A172 (cell line): ENCODE results near the gene CTLA4. TPM values are rescaled to one million over a fixed set of nuclear protein-coding genes. Genes with fewer than 3 reads are reported as not detected.

ENCODE experiments used
- DNase-seq: peaks from one replicate; pipeline ENCODE4 v3.0.0-alpha.2; 2015; ENCODE audit warnings: low spot score
- total RNA-seq: library from RNA; depleted of rRNA; stranded (reverse); fragments of >200 nt; shearing (Covaris generic); gene quantifications from 2 replicates; pipeline ENCODE4 v1.2.3, GENCODE V29; 2014; rRNA removed

Gene CTLA4
- not detected in 2 replicates for total RNA-seq

GRCh38 chr2:203867561-203868200, at the start of gene CTLA4:
CTLA4 (plus strand) TSS chr2:203867771; CDS start chr2:203867943, 172 bp downstream.
- no peak for DNase-seq

GRCh38 chr2:203818656-203819055, 48.9 kb upstream of the CTLA4 start:
- DNase-seq, result no peak

DNA sequence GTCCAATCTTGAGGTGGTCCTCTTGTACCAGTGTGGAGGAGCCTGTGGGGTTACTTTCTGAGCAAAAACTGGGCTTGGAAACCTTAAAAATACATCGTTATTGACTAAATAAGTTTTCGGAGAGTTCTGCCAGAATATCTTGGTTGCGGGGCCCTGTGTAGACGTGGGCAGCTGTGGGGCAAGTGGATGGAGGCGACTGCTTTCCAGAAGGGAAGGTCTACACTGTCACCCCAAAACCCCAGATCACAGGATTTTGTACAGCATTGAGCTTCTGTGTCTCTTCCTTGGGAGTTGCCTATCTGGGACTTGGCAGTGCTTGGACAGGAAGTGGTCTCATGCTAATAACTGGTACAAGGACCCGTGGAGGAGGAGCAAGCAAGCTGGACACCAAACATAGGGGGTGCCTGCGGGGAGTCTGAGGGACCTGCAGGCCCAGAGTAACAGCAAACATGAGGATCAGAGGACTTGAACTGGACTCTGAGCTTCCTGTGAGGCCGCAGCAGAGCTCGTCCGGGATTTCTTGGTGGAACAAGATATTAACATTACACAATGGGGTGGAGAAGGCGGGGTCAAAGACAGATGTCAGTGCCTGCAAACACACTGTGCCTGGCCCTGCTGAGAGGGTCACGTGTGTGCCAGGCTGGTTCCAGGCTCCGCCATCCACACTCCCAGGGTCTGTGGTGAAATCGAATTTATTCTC, 48.0 kb upstream of the CTLA4 start:
- DNase-seq, result no peak

GRCh38 chr2:203820969-203821368, 46.6 kb upstream of the CTLA4 start:
- no peak for DNase-seq

DNA sequence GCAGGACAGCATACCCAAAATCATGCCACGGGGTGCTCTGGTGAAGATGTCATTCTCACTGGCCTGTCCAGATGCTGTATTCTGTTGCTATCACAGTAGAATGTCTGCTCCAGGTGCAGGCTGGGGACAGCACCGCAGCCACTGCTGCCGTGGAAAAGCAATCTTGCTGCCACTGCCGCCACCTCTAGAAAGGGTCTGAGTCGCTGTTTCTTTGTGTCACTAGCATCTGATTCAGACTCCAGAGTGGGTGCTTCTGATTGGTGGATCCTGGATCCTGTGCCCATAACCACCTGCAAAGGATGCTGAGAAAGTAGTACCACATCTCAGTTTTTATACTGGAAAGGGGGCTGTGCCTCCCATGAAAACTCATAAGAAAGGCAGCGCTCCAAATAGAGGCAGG, 45.3 kb upstream of the CTLA4 start:
- no peak for DNase-seq

GRCh38 chr2:203823173-203823572, 44.4 kb upstream of the CTLA4 start:
- no peak for DNase-seq

DNA sequence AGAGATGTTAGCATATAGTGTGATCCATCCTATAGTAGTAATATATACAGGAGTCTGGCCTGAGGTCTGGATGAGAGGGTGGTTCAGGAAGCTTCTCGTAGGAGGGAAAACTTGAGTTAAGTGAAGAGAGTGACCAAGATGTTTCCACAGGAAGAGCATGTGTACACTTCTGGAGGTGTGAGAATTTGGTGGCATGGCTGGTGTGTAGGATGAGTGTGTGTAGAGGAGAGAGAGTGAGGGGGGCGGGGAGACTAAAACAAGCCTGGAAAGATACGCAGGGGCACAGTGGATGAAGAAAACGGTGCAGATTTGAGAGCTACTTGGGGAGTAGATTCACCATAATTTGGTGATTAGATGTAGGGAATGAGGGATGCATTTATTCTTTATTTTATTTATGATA, 43.5 kb upstream of the CTLA4 start:
- no peak for DNase-seq

- DNase-seq, result no peak
Measured at GRCh38 chr2:203824603-203825002, 43.0 kb upstream of the CTLA4 start.

DNA sequence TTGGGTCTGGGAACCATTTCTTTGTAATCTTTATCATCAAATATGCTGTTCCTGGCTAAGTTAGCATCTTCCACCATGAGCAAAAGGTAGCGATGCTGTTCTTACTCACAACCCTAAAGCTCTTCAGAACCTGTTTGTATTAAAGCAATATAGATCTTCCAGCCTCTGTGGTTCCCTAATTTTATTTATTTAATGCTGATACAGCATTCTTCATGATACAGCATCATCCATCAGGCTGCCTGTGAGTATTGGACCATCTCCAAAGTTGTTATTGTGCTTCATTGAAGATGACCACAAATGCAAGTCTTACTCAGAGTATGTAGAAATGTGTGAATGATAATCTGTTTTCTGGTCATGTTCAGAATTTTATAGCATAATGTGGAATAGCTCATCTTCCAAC, 40.9 kb upstream of the CTLA4 start:
- no peak for DNase-seq

DNA sequence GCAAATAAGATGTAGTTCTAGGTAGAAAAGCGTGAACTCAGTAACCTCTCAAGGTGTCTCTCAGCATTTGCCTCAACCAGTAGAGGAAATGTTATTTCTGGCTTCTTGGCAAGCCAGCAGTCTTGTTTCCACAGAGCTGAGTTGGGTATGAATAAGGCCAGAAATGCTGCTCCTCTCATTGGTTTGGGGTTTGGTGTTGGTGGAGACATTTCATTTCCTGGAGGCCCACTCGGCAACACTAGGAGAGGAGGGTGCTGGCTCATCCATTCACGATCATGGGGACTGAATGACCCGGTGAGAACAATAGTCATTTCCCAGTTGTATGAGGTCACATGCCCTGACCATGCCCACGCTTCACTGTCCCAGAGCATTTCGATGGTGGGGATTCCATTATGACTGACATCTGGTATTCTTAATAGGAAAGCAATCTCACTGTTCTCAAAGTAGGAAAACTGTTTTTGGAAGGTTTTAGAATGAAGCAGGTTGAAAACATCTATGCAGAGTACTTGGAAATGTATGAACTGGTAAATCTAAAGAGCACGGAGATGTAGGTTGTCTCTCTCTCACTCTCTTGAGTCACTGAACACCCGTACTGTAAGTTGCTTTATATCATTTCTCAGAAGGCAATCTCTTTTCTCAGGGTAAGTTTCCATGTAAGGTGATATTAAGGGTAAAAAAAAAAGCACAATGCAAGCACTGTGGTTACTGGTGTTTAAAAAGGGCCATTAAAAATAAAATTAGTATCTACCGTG, 37.1 kb upstream of the CTLA4 start:
- no peak for DNase-seq

- DNase-seq, result no peak
Measured at GRCh38 chr2:203835420-203835819, 32.2 kb upstream of the CTLA4 start.

- no peak for DNase-seq
Measured at GRCh38 chr2:203835892-203836800, 31.4 kb upstream of the CTLA4 start.

DNA sequence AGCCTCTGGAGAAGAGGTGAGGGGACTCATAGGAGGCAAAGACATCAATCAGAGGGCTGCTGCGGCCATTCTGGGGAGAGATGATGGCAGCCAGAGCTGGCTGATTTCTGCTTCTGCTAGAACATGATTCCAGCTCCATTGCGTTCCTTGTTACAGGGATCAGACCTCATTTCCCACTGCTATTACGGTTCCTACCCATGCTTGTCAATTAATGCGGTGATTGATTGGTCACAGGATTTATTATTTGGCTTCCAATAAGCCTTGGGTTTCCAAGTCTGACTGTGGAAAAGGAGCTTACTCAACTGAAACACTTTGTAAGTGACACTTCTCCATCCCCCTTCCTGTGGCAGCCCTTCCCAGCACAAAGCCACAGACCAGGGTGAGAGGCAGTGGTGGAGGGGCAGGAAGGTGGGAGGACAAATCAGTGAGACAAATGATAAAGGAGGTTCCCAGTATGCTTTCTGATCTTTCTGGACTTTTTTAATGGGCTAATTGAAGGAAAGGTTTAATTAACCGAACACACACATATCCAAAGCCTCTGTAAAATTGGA, 26.8 kb upstream of the CTLA4 start:
- DNase-seq, result no peak

GRCh38 chr2:203841654-203842053, 25.9 kb upstream of the CTLA4 start:
- DNase-seq, result no peak

- DNase-seq, result no peak
Measured at GRCh38 chr2:203842373-203842772, 25.2 kb upstream of the CTLA4 start.

- DNase-seq, result no peak
Measured at GRCh38 chr2:203846490-203847105, 21.0 kb upstream of the CTLA4 start.

DNA sequence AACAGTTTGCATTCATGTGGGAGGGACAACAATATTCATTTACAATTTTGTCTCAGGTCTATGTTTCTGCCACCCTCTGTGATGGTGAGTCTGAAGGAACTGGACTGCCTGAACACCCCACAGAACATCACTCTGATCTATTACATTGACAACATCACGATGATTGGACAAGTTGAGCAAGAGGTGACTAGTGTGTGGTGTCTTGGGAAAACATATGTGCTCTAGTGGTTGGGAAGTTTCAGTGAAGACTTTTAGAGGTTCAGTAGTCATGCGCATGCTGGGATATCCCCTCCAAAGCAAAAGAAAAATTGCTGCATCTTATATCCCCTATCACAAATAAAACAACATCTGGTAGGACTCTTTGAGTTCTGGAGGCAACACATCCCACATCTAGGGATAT, 18.6 kb upstream of the CTLA4 start:
- DNase-seq, result no peak

- DNase-seq, result no peak
Measured at GRCh38 chr2:203852760-203853159, 14.8 kb upstream of the CTLA4 start.

GRCh38 chr2:203853271-203853670, 14.3 kb upstream of the CTLA4 start:
- no peak for DNase-seq

- DNase-seq, result no peak
Measured at GRCh38 chr2:203853722-203854121, 13.8 kb upstream of the CTLA4 start.

DNA sequence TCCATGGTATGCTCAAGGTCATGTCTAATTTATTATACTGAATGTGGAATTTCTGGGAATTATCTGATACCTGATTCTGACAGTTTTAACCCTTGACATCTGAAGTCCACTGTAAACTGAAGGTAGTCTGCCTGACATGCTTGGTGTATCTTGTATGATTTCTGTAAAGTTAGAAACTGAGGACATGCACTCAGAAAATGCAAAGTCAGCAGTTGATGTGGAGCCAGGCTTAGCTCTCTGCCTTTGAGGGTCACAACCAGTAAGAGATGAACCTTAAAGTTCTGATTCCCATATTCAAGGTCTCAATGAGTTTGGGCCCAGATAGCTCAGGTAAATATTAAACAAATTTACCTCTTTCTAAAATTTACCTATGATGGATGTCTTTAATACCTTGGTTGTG, 12.3 kb upstream of the CTLA4 start:
- DNase-seq, result no peak
